Lung (tissue), 12 donors: ENCODE measurements around the gene TNFAIP8. TPM values are rescaled to one million over a fixed set of nuclear protein-coding genes. Genes with fewer than 3 reads are reported as not detected.

ENCODE experiments used
- ATAC-seq: fragments of 200-7000 bp; cut with Tn5 transposase; one replicate; pipeline ENCODE4 v1.9.1; 2020; ENCODE audit warnings: moderate number of reproducible peaks; ENCODE audit not compliant: insufficient read depth, low FRiP score
- DNase-seq, 3 donors: peaks; one replicate each; pipeline ENCODE4 v3.0.0-alpha.2; 2013 to 2017
- H3K27ac ChIP-seq, 2 donors: one replicate each; pipeline ENCODE4 v1.5.1; 2013; ENCODE audit warnings: mild to moderate bottlenecking in 2 of 2, moderate library complexity in 2 of 2, control low read depth in 1 of 2, inconsistent platforms in 1 of 2, low read depth in 1 of 2, low read length in 1 of 2
- H3K27me3 ChIP-seq, 3 donors: one replicate each; pipeline ENCODE4 v1.5.1; 2013; ENCODE audit warnings: low read length in 2 of 3; ENCODE audit not compliant: control insufficient read depth in 3 of 3, insufficient read depth in 3 of 3
- H3K36me3 ChIP-seq, 4 donors: one replicate each; pipeline ENCODE4 v1.5.1; 2013; ENCODE audit warnings: low read length in 4 of 4, mild to moderate bottlenecking in 1 of 4, moderate library complexity in 1 of 4; ENCODE audit not compliant: control insufficient read depth in 4 of 4, insufficient read depth in 4 of 4
- H3K4me1 ChIP-seq, 5 donors: one replicate each; pipeline ENCODE4 v1.5.1; 2013; ENCODE audit warnings: low read length in 5 of 5, mild to moderate bottlenecking in 2 of 5, moderate library complexity in 1 of 5; ENCODE audit not compliant: control insufficient read depth in 5 of 5, insufficient read depth in 5 of 5
- H3K4me3 ChIP-seq: one replicate; pipeline ENCODE4 v1.5.1; 2013; ENCODE audit warnings: mild to moderate bottlenecking, control low read depth, moderate library complexity
- H3K9ac ChIP-seq, 2 donors: one replicate each; pipeline ENCODE4 v1.5.1; 2013; ENCODE audit warnings: low read length in 2 of 2, control low read depth in 1 of 2; ENCODE audit not compliant: insufficient read depth in 1 of 2
- H3K9me3 ChIP-seq, 4 donors: one replicate each; pipeline ENCODE4 v1.5.1; 2013; ENCODE audit warnings: low read length in 3 of 4, mild to moderate bottlenecking in 1 of 4, moderate library complexity in 1 of 4; ENCODE audit not compliant: control insufficient read depth in 4 of 4, insufficient read depth in 3 of 4
- CTCF ChIP-seq: IDR thresholded peaks from 2 replicates; pipeline ENCODE4 v1.5.1; 2012; ENCODE audit warnings: mild to moderate bottlenecking; ENCODE audit errors: control extremely low read depth, extremely low read depth
- WGBS, 2 donors: extraction: QIAGEN DNeasy Blood & Tissue Kit; methylation state at CpG; one replicate each; pipeline ENCODE4 v1.1.7; 2013; 5-methylcytosine and 5-hydroxymethylcytosine counted together
- polyA plus RNA-seq, 2 donors: library from polyadenylated mRNA; stranded (reverse); fragments of 200-250 nt; gene quantifications; one replicate each; pipeline ENCODE4 v1.2.1, GENCODE V29; 2013
- total RNA-seq, 2 donors: library from RNA; depleted of rRNA in 1 of 2; stranded (reverse); fragments of >200 nt in 1 of 2; gene quantifications; one replicate each; pipeline ENCODE4 v1.2.1, GENCODE V29; 2014 to 2021
- donor health status: control.
- donor health status: control.
- donor health status: Bipolar disorder and iron deficiency.
- donor health status: healthy.
- donor health status: DM: yes; HTN: yes; CAD: no.

Gene TNFAIP8
- total and polyA plus RNA-seq, 4 donors: 11.5 to 58.9 (median 35.6) TPM

DNA sequence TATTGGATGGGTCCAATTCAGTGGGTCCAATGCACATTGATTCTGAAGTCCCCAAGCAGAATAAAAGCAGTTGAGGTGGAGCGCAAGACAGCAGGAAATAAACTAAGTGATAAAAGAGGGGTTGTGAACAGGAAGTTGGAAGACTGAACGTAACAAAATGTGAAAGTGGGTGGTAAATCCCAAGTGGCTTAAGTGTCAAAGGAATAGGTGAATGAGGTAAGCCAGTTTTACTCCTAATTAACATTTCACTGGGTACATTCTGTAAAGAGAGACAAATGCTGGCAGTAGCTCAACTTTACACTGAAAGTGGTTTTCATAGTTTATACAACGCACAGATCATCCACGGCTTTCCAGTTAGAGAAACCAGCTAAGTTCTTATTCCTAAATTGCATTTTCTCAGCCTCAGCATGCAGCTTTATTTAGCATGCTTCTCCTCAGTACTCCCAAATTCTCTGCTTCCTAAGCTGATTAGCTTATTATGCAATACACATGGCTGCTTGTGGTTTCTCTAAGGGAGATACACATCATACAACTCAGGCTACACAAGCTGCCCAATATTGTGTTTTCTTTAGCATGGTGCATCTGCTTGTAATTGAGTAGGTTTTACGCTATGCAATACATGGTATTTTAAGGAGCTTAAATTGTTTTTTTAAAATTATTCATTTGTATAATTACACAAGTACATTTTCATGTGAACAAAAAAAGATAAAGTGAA is 62.2 kb downstream of the TNFAIP8 start:
- ATAC-seq: peak; percentile 20
- no peak overlapping the region for H3K27ac ChIP-seq
- WGBS, 2 donors: 51 to 57% methylated on average over 5 of the region's 5 CpGs
- no peaks in the 10 kb centered on the region for H3K27me3 ChIP-seq
- H3K36me3 ChIP-seq: no peaks in the 10 kb centered on the region
- TF ChIP-seq CTCF: no peak
- DNase-seq: no peak
- no peak overlapping the region for H3K4me3 ChIP-seq
- H3K4me1 ChIP-seq: no peaks in the 10 kb centered on the region
- H3K9me3 ChIP-seq: no peaks in the 10 kb centered on the region
- H3K9ac ChIP-seq: no peak overlapping the region

DNA sequence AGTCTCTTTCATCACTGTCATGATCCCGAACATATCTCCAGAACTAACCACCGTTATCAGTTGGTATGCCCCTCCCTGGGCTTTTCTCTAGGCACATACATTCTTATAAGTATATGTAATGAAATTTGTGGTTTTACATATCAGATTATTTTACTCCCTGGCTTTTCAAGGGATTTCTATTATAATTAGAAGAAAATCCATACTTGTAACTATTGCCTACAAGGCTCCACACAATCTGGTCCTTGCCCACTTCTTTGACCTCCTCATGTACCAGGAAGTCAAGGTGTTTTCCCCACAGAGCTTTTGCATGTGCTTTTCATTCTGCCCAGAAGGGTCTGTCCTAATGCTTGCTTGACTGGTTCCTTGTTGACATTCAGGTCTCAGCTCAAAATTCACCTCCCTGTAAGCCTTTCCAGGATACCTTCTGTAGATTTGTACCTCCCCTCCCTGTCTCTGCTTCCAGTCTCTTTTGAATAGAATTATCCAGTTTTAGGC is 62.8 kb downstream of the TNFAIP8 start:
- Histone ChIP-seq H3K9ac (no peak overlapping the region), H3K9me3 (no peaks in the 10 kb centered on the region), H3K36me3 (no peaks in the 10 kb centered on the region), H3K27ac (no peak overlapping the region), H3K27me3 (no peaks in the 10 kb centered on the region), H3K4me1 (no peaks in the 10 kb centered on the region), H3K4me3 (no peak overlapping the region)
- ATAC-seq (peak; percentile 45), DNase-seq (peak in 2 of 3 donors; percentile 28 to 63)
- 38 to 39% methylated on average over 2 of the region's 2 CpGs for WGBS, 2 donors
- no peak for TF ChIP-seq CTCF

GRCh38 chr5:119420169-119420568 is 64.3 kb downstream of the TNFAIP8 start:
- no peak for DNase-seq

More at GRCh38 chr5:119420169-119420568, 64.3 kb downstream of the TNFAIP8 start:
- TF ChIP-seq CTCF: no peak
- H3K27ac ChIP-seq: peak overlapping the region in 1 of 2 donors; percentile 67
- no peaks in the 10 kb centered on the region for H3K36me3 ChIP-seq
- no peaks in the 10 kb centered on the region for H3K4me1 ChIP-seq
- H3K27me3 ChIP-seq: no peaks in the 10 kb centered on the region
- no peak overlapping the region for H3K9ac ChIP-seq
- H3K4me3 ChIP-seq: no peak overlapping the region
- ATAC-seq: no peak
- WGBS, 2 donors: 31 to 56% methylated on average over 3 of the region's 3 CpGs
- H3K9me3 ChIP-seq: no peaks in the 10 kb centered on the region
